Measurements from ENCODE around the gene MKNK1. TPM values are rescaled to one million over a fixed set of nuclear protein-coding genes. Genes with fewer than 3 reads are reported as not detected.

The MKNK1 gene
- total RNA-seq, 4 donors from 2014 or later = 4.9 to 53.0 (median 24.3) TPM

GRCh38 chr1:46549697-46550681 is 54.1 kb downstream of the MKNK1 start:
- Histone ChIP-seq H3K27me3 (peaks cover 0 to under 1% of the 10 kb centered on the region in 2 donors), H3K9me3 (no peaks in the 10 kb centered on the region)
- TF ChIP-seq POLR2A (IDR thresholded peaks at IDR 0.05) = no peak
- no peak for TF ChIP-seq CTCF (IDR thresholded peaks at IDR 0.05)

GRCh38 chr1:46547481-46548383 is 56.3 kb downstream of the MKNK1 start:
- no peak overlapping the region for H3K27ac ChIP-seq
- TF ChIP-seq CTCF (IDR thresholded peaks at IDR 0.05) = peak; percentile 6 to 30 (median 15)
- TF ChIP-seq POLR2A (IDR thresholded peaks at IDR 0.05) = no peak
- no peaks in the 10 kb centered on the region for H3K36me3 ChIP-seq
- intact Hi-C loops (cut with DNase I; ENCODE audit: low total_unique reads) = no loop called here
- no peak for DNase-seq
- H3K9me3 ChIP-seq = no peaks in the 10 kb centered on the region
- no peak overlapping the region for H3K4me3 ChIP-seq
- H3K27me3 ChIP-seq = peaks cover 0 to 15% of the 10 kb centered on the region in 2 donors
- H3K4me1 ChIP-seq = peaks cover 0 to 5% of the 10 kb centered on the region in 2 donors

More at GRCh38 chr1:46549697-46550681, 54.1 kb downstream of the MKNK1 start:
- Histone ChIP-seq H3K4me1 (no peaks in the 10 kb centered on the region), H3K27ac (no peak overlapping the region), H3K36me3 (no peaks in the 10 kb centered on the region), H3K4me3 (no peak overlapping the region)
- DNase-seq = no peak
- intact Hi-C loops (cut with DNase I; ENCODE audit: low total_unique reads) = no loop called here

GRCh38 chr1:46546210-46546609 is 57.9 kb downstream of the MKNK1 start:
- no peak for DNase-seq
- TF ChIP-seq CTCF (IDR thresholded peaks at IDR 0.05) (no peak), POLR2A (IDR thresholded peaks at IDR 0.05) (no peak)
- intact Hi-C loops (cut with DNase I; ENCODE audit: low total_unique reads) = no loop called here
- Histone ChIP-seq H3K36me3 (no peaks in the 10 kb centered on the region), H3K27ac (no peak overlapping the region), H3K4me3 (no peak overlapping the region), H3K4me1 (peaks cover 0 to 5% of the 10 kb centered on the region in 2 donors), H3K27me3 (peaks cover 0 to 15% of the 10 kb centered on the region in 2 donors), H3K9me3 (no peaks in the 10 kb centered on the region)

- H3K4me1 ChIP-seq = peaks cover 0 to 5% of the 10 kb centered on the region in 2 donors
- H3K9me3 ChIP-seq = no peaks in the 10 kb centered on the region
- no peak overlapping the region for H3K4me3 ChIP-seq
- DNase-seq = no peak
- TF ChIP-seq POLR2A (IDR thresholded peaks at IDR 0.05) (no peak), CTCF (IDR thresholded peaks at IDR 0.05) (no peak)
- peaks cover 0 to 15% of the 10 kb centered on the region in 2 donors for H3K27me3 ChIP-seq
- H3K27ac ChIP-seq = no peak overlapping the region
- no peaks in the 10 kb centered on the region for H3K36me3 ChIP-seq
- intact Hi-C loops (cut with DNase I; ENCODE audit: low total_unique reads) = no loop called here
These were observed 58.3 kb downstream of the MKNK1 start for GRCh38 chr1:46545784-46546183.

Data from uterus (tissue), 4 donors.